Bronchial epithelial cell (primary cell): Measurements from ENCODE around the gene TH. TPM values are rescaled to one million over a fixed set of nuclear protein-coding genes. Genes with fewer than 3 reads are reported as not detected.

Experiments used
- DNase-seq: peaks from one replicate; pipeline ENCODE4 v3.0.0-alpha.2; 2010; ENCODE audit warnings: low read depth
- FAIRE-seq: peaks from 2 replicates; lab custom pipeline; 2011; peaks lifted over from hg19 to GRCh38; lab: Jason Lieb, UNC
- H3K27me3 ChIP-seq: 2 replicates; pipeline ENCODE4 v1.5.1; 2011; ENCODE audit warnings: low read length; ENCODE audit not compliant: control insufficient read depth, insufficient read depth
- H3K36me3 ChIP-seq: 2 replicates; pipeline ENCODE4 v1.5.1; 2011; ENCODE audit warnings: low read length; ENCODE audit not compliant: control insufficient read depth, insufficient read depth
- H3K4me3 ChIP-seq: 2 replicates; pipeline ENCODE4 v1.5.1; 2011; ENCODE audit warnings: mild to moderate bottlenecking, low read depth, low read length, control low read depth
- total RNA-seq: library from RNA; depleted of rRNA; stranded (reverse); fragments of >200 nt; gene quantifications from 2 replicates; pipeline ENCODE4 v1.2.1, GENCODE V29; 2014
- TF ChIP-seq, protein P1 (sequence below): IDR thresholded peaks from 2 replicates; pipeline ENCODE4 v1.5.1; 2011; ENCODE audit warnings: mild to moderate bottlenecking, moderate library complexity, low read length, control low read depth, inconsistent platforms; ENCODE audit not compliant: insufficient read depth, severe bottlenecking

TH gene
- total RNA-seq, 1 donor from 2014 or later = under 0.01 TPM

GRCh38 chr11:2166091-2166851 lies 5.3 kb downstream of the TH start:
- H3K36me3 ChIP-seq = no peaks in the 10 kb centered on the region
- DNase-seq (no peak), FAIRE-seq (no peak)
- H3K4me3 ChIP-seq = peak overlapping the region; percentile 20
- H3K27me3 ChIP-seq = no peaks in the 10 kb centered on the region
- TF ChIP-seq, protein P1, sequence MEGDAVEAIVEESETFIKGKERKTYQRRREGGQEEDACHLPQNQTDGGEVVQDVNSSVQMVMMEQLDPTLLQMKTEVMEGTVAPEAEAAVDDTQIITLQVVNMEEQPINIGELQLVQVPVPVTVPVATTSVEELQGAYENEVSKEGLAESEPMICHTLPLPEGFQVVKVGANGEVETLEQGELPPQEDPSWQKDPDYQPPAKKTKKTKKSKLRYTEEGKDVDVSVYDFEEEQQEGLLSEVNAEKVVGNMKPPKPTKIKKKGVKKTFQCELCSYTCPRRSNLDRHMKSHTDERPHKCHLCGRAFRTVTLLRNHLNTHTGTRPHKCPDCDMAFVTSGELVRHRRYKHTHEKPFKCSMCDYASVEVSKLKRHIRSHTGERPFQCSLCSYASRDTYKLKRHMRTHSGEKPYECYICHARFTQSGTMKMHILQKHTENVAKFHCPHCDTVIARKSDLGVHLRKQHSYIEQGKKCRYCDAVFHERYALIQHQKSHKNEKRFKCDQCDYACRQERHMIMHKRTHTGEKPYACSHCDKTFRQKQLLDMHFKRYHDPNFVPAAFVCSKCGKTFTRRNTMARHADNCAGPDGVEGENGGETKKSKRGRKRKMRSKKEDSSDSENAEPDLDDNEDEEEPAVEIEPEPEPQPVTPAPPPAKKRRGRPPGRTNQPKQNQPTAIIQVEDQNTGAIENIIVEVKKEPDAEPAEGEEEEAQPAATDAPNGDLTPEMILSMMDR = peak; percentile 78

GRCh38 chr11:2165571-2165970 lies 6.0 kb downstream of the TH start:
- H3K36me3 ChIP-seq = no peaks in the 10 kb centered on the region
- no peak for DNase-seq
- FAIRE-seq = no peak
- TF ChIP-seq, protein P1 = no peak
- no peaks in the 10 kb centered on the region for H3K27me3 ChIP-seq
- H3K4me3 ChIP-seq = no peak overlapping the region

- Histone ChIP-seq H3K36me3 (no peaks in the 10 kb centered on the region), H3K27me3 (no peaks in the 10 kb centered on the region), H3K4me3 (no peak overlapping the region)
- TF ChIP-seq, protein P1 = no peak
- DNase-seq (no peak), FAIRE-seq (no peak)
Measured at GRCh38 chr11:2164861-2165555, 6.6 kb downstream of the TH start.

GRCh38 chr11:2164081-2164480 lies 7.5 kb downstream of the TH start:
- no peaks in the 10 kb centered on the region for H3K36me3 ChIP-seq
- H3K27me3 ChIP-seq = no peaks in the 10 kb centered on the region
- TF ChIP-seq, protein P1 = no peak
- FAIRE-seq (no peak), DNase-seq (no peak)
- no peak overlapping the region for H3K4me3 ChIP-seq

DNA sequence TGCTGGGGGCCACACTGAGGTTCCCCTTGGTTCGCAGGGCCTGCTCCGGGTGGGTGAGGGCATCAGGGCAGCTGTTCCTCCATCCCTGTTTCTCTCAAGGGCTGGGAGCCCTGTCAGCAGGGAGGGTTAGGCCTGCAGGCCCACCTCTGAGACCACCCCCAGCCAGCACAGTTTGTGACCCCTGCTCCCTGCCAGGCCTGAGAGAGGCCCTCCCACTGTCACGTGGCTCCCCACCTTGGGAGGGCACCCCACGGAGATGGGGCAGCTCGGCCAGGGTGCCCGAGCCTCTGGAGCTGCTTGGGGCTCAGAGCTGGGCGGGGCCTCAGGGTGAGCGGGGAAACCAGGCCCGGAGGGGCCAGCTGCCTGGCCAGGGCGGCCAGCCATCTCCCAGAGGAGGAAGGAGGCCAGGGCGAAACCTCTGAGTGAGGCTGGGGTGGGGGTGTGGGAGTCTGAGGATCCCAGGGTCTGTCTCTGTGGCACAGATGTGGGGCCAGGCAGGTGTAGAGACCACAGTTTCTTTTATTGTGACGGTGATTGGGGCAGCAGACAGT lies 8.1 kb downstream of the TH start:
- FAIRE-seq = no peak

More for the DNA sequence above, 8.1 kb downstream of the TH start:
- H3K4me3 ChIP-seq = no peak overlapping the region
- H3K27me3 ChIP-seq = no peaks in the 10 kb centered on the region
- DNase-seq = no peak
- no peaks in the 10 kb centered on the region for H3K36me3 ChIP-seq
- TF ChIP-seq, protein P1 = no peak
